Endothelial cell of umbilical vein (primary cell): ENCODE results near the gene TMEM43. TPM values are rescaled to one million over a fixed set of nuclear protein-coding genes. Genes with fewer than 3 reads are reported as not detected.

Experiments used
- BruUV-seq: library from RNA; stranded (reverse); fragments of 400-500 nt; replicated peaks from 2 replicates; lab custom pipeline; 2021; lab: Mats Ljungman, UMichigan
- CTCF ChIA-PET: fragments of 300-600, 350-600 bp; sonication (Branson Sonifier 250); formaldehyde crosslinking; loops from one replicate; lab custom pipeline; 2021; ENCODE audit warnings: antibody characterized with exemption, inconsistent platforms; lab: Charles Lee
- POLR2A ChIA-PET: fragments of 300-600, 350-600 bp; sonication (Branson Sonifier 250); formaldehyde crosslinking; loops from one replicate; lab custom pipeline; 2021; ENCODE audit warnings: antibody characterized with exemption, inconsistent platforms; lab: Charles Lee
- DNase-seq: peaks from one replicate; pipeline ENCODE4 v3.0.0-alpha.2; 2011; ENCODE audit warnings: low read depth, low spot score
- FAIRE-seq: peaks from 2 replicates; lab custom pipeline; 2011; peaks lifted over from hg19 to GRCh38; lab: Jason Lieb, UNC
- H2AFZ ChIP-seq: 2 replicates; pipeline ENCODE4 v1.6.0; 2012; ENCODE audit warnings: low read depth, low read length, control low read depth, inconsistent platforms
- H3K27ac ChIP-seq: 2 replicates; pipeline ENCODE4 v1.5.1; 2011; ENCODE audit warnings: low read depth, mild to moderate bottlenecking, control low read depth, low read length, moderate library complexity; ENCODE audit not compliant: insufficient read depth
- H3K27me3 ChIP-seq, 2 experiments: 2 replicates each; pipeline versions ENCODE4 v1.6.0 to v1.6.1; 2011; ENCODE audit warnings: low read length in 2 of 2, mixed read lengths in 1 of 2; ENCODE audit not compliant: control insufficient read depth in 2 of 2, insufficient read depth in 2 of 2
- H3K36me3 ChIP-seq, 2 experiments: 2 replicates in 1 of 2; 3 replicates in 1 of 2; pipeline ENCODE4 v1.5.1; 2011; ENCODE audit warnings: low read length in 2 of 2, mild to moderate bottlenecking in 1 of 2, moderate library complexity in 1 of 2; ENCODE audit not compliant: control insufficient read depth in 2 of 2, insufficient read depth in 2 of 2; ENCODE audit errors: extremely low read depth in 1 of 2
- H3K4me1 ChIP-seq: 3 replicates; pipeline ENCODE4 v1.5.1; 2011; ENCODE audit warnings: mild to moderate bottlenecking, low read length; ENCODE audit not compliant: control insufficient read depth, insufficient read depth; ENCODE audit errors: extremely low read depth
- H3K4me2 ChIP-seq: 2 replicates; pipeline ENCODE4 v1.6.1; 2011; ENCODE audit warnings: low read length, control low read depth, mixed read lengths; ENCODE audit not compliant: insufficient read depth
- H3K4me3 ChIP-seq, 3 experiments: fragments of 200-600 bp in 1 of 3; sonication (generic), shearing (Covaris generic) in 1 of 3; replicated peaks in 1 of 3; 2 replicates each; pipeline ENCODE4 v1.5.1; 2011 to 2016; ENCODE audit warnings: control low read depth in 3 of 3, low read length in 3 of 3, mild to moderate bottlenecking in 2 of 3, inconsistent platforms in 1 of 3, low read depth in 1 of 3, moderate library complexity in 1 of 3; ENCODE audit not compliant: insufficient read depth in 1 of 3
- H3K79me2 ChIP-seq: 2 replicates; pipeline ENCODE4 v1.6.0; 2012; ENCODE audit warnings: low read length, inconsistent platforms; ENCODE audit not compliant: control insufficient read depth, insufficient read depth
- H3K9ac ChIP-seq: replicated peaks from 2 replicates; pipeline ENCODE3; 2011; ENCODE audit warnings: low read length, control low read depth; ENCODE audit not compliant: insufficient read depth; ENCODE audit errors: extremely low read depth
- H3K9me1 ChIP-seq: replicated peaks from 3 replicates; pipeline ENCODE4 v1.6.0; 2011; ENCODE audit warnings: mild to moderate bottlenecking, low read length; ENCODE audit not compliant: control insufficient read depth, insufficient read depth; ENCODE audit errors: extremely low read depth
- H3K9me3 ChIP-seq: replicated peaks from 2 replicates; pipeline ENCODE4 v1.5.1; 2012; ENCODE audit warnings: low read length, inconsistent platforms; ENCODE audit not compliant: control insufficient read depth, insufficient read depth
- H4K20me1 ChIP-seq: replicated peaks from 2 replicates; pipeline ENCODE3; 2011; ENCODE audit warnings: mild to moderate bottlenecking, low read length; ENCODE audit not compliant: control insufficient read depth, insufficient read depth; ENCODE audit errors: extremely low read depth
- dilution Hi-C: fragments of 300-500 bp; cut with MboI; formaldehyde crosslinking; loops from one replicate; pipeline ENCODE4 v1.15.0; 2019; ENCODE audit warnings: low sequenced_read_pairs; ENCODE audit not compliant: extremely low pct_ligation_motif_present
- intact Hi-C: fragments of 100-400 bp; cut with micrococcal nuclease; formaldehyde crosslinking; loops from one replicate; pipeline ENCODE4 v1.10.0; 2022
- polyA plus RNA-seq, 4 experiments: library from polyadenylated mRNA; depleted of rRNA in 3 of 4; stranded (reverse) in 3 of 4; unstranded in 1 of 4; fragments of >200 nt; gene quantifications; 2 replicates each; pipeline versions ENCODE4 v1.2.1 to v1.2.3, GENCODE V29; 2011 to 2012; ENCODE audit warnings: missing spikeins in 1 of 4
- total RNA-seq: library from RNA; stranded (reverse); gene quantifications from 2 replicates; pipeline ENCODE4 v1.2.3, GENCODE V29; 2021
- TF ChIP-seq, protein P1 (sequence below): IDR thresholded peaks from 2 replicates; pipeline ENCODE4 v1.6.1; 2011; ENCODE audit not compliant: insufficient read depth, insufficient read length
- TF ChIP-seq, protein P2 (sequence below), 2 donors: IDR thresholded peaks; 1 replicate in 1 of 2; 2 replicates in 1 of 2; pipeline ENCODE4 v1.5.1; 2011; ENCODE audit warnings: low read length in 2 of 2, mild to moderate bottlenecking in 2 of 2, moderate library complexity in 2 of 2, control low read depth in 1 of 2, inconsistent platforms in 1 of 2, low read depth in 1 of 2; ENCODE audit not compliant: insufficient read depth in 1 of 2; ENCODE audit errors: extremely low read depth in 1 of 2

TMEM43 gene
- total and polyA plus RNA-seq, 2 donors (not counting 3 experiments of a cell fraction or from before 2014, with no cell fraction given), result 80.6 to 119 TPM

- FAIRE-seq (no peak), DNase-seq (no peak)
- intact Hi-C loops (loop anchor here (2.0 kb wide), 1 partner anchor 217 kb away; no protein-coding TSS in a partner anchor), dilution Hi-C loops (no loop called here)
- Histone ChIP-seq H3K27me3 (no peaks in the 10 kb centered on the region), H2AFZ (no peak overlapping the region), H3K4me2 (no peak overlapping the region), H4K20me1 (no peaks in the 10 kb centered on the region), H3K79me2 (no peaks in the 10 kb centered on the region), H3K4me1 (no peaks in the 10 kb centered on the region), H3K27ac (no peak overlapping the region), H3K9me3 (no peaks in the 10 kb centered on the region), H3K4me3 (no peak overlapping the region), H3K9me1 (no peaks in the 10 kb centered on the region), H3K9ac (no peak overlapping the region), H3K36me3 (peaks cover 0 to 12% of the 10 kb centered on the region in 2 experiments)
- TF ChIP-seq, protein P1, sequence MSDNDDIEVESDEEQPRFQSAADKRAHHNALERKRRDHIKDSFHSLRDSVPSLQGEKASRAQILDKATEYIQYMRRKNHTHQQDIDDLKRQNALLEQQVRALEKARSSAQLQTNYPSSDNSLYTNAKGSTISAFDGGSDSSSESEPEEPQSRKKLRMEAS, result no peak
- TF ChIP-seq, protein P2, sequence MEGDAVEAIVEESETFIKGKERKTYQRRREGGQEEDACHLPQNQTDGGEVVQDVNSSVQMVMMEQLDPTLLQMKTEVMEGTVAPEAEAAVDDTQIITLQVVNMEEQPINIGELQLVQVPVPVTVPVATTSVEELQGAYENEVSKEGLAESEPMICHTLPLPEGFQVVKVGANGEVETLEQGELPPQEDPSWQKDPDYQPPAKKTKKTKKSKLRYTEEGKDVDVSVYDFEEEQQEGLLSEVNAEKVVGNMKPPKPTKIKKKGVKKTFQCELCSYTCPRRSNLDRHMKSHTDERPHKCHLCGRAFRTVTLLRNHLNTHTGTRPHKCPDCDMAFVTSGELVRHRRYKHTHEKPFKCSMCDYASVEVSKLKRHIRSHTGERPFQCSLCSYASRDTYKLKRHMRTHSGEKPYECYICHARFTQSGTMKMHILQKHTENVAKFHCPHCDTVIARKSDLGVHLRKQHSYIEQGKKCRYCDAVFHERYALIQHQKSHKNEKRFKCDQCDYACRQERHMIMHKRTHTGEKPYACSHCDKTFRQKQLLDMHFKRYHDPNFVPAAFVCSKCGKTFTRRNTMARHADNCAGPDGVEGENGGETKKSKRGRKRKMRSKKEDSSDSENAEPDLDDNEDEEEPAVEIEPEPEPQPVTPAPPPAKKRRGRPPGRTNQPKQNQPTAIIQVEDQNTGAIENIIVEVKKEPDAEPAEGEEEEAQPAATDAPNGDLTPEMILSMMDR (IDR thresholded peaks at IDR 0.05; ENCODE audit: extremely low read depth in 1 of 2, insufficient read depth in 1 of 2, low read depth in 1 of 2, low read length in 2 of 2), result peak in 1 of 2 donors; percentile 8
- no TSS peak for BruUV-seq
- POLR2A ChIA-PET, result interaction anchor here (0.7 kb wide), 1 partner anchor 338 kb away, joined by 4 read pairs; no protein-coding TSS in a partner anchor
- CTCF ChIA-PET, result interaction anchor here (1.2 to 2.1 kb wide), 6 partner anchors 10 to 459 kb away, joined by 3 to 23 read pairs (median 5); partner anchors contain the start of genes CHCHD4 and TMEM43
Observed at GRCh38 chr3:14113965-14114635, 10.8 kb upstream of the TMEM43 start.
